Skeletal muscle satellite cell (primary cell): ENCODE results near the gene SPTLC2.

Experiments
- H3K27me3 ChIP-seq: 2 replicates; pipeline ENCODE4 v1.7.0; 2013; ENCODE audit warnings: low read length; ENCODE audit not compliant: control insufficient read depth, insufficient read depth
- H3K36me3 ChIP-seq: 2 replicates; pipeline ENCODE4 v1.7.0; 2013; ENCODE audit warnings: mild to moderate bottlenecking, control low read depth, low read length; ENCODE audit not compliant: insufficient read depth
- H3K4me1 ChIP-seq: 2 replicates; pipeline ENCODE4 v1.7.0; 2013; ENCODE audit warnings: low read length; ENCODE audit not compliant: control insufficient read depth, insufficient read depth
- H3K4me2 ChIP-seq: 2 replicates; pipeline ENCODE4 v1.7.0; 2013; ENCODE audit warnings: mild to moderate bottlenecking, low read length
- H3K4me3 ChIP-seq: 2 replicates; pipeline ENCODE4 v1.7.0; 2013; ENCODE audit warnings: low read length
- H3K9ac ChIP-seq: 2 replicates; pipeline ENCODE4 v1.7.0; 2013; ENCODE audit warnings: mild to moderate bottlenecking, low read depth, low read length, moderate library complexity
- H3K9me3 ChIP-seq: replicated peaks from 2 replicates; pipeline ENCODE4 v1.7.0; 2013; ENCODE audit warnings: mild to moderate bottlenecking, control low read depth, low read length

SPTLC2 gene

DNA sequence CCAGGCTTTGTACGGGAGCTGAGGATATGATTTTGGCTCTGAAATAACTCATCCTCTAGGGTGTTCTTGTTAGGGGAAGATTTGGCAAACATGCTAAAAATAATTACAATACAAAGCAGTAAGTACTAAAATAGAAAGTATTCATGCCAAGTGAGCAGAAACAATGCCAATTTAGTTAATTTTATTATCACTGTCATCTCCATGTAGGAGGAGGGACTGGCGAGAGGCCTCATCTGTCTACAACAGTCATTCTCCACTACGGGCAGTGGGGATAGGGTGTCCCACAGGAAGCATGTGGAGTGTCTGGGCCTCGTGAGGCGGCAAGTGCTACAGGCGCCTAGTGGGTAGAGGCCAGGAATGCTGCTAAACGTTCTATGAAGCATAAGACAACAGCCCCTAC lies 121.1 kb downstream of the SPTLC2 start:
- Histone ChIP-seq H3K4me2 (no peak overlapping the region), H3K4me1 (peaks cover 14% of the 10 kb centered on the region), H3K4me3 (no peak overlapping the region), H3K9me3 (no peaks in the 10 kb centered on the region), H3K36me3 (no peaks in the 10 kb centered on the region), H3K27me3 (peaks cover 26% of the 10 kb centered on the region), H3K9ac (no peak overlapping the region)

DNA sequence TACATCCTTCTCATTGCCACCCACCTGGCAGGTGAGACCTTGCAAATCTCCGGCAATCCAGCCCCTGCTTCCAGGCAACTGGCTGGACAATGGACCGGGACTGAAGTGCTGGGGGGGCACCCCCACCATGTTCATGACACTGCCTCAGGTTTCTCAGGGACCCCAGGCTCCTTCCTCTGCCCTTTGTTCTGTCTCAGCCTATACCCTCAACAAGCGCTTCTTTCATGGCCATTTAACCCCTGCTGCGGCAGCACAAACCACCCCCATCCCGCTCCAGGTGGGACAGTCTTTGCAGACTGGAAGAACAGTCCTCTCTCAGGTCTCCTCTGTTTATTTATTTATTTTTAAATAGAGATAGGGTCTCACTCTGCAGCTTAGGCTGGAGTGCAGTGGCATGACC lies 125.4 kb downstream of the SPTLC2 start:
- no peak overlapping the region for H3K4me2 ChIP-seq
- H3K4me3 ChIP-seq: no peak overlapping the region
- H3K4me1 ChIP-seq: no peaks in the 10 kb centered on the region
- H3K9me3 ChIP-seq: no peaks in the 10 kb centered on the region
- H3K27me3 ChIP-seq: no peaks in the 10 kb centered on the region
- H3K36me3 ChIP-seq: no peaks in the 10 kb centered on the region
- no peak overlapping the region for H3K9ac ChIP-seq

DNA sequence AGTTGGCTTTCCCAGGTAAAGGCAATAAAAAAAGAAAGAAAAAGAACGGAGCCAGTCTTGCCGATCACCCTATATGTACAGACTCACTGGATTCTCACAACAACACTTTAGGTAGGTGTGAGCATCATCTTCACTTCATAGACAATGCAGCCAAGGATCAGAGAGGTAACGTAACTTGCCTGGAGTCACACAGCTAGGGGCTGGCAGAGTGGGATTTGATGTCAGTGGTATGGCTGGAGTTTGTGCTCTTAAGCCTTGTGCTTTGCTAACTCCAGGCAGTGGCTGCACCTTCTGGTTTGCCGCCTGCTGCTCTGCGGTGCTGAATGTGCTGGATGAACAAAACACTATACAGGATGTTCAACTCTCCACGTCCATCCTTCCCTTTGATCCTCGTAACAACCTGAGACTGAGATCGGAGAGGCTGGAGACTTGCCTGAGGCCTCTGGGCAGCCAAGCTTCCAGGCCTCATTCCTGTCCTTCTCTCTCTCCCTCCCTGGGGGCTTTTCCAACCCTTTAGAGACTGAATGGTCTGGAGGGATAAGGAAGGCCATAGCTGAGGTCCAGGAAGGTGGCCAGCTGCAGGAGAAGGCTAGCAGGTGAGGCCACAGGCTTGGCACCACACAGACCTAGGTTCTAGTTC lies 126.0 kb downstream of the SPTLC2 start:
- no peak overlapping the region for H3K9ac ChIP-seq
- H3K36me3 ChIP-seq: no peaks in the 10 kb centered on the region
- no peak overlapping the region for H3K4me2 ChIP-seq
- no peak overlapping the region for H3K4me3 ChIP-seq
- H3K9me3 ChIP-seq: no peaks in the 10 kb centered on the region
- H3K4me1 ChIP-seq: no peaks in the 10 kb centered on the region
- H3K27me3 ChIP-seq: no peaks in the 10 kb centered on the region

DNA sequence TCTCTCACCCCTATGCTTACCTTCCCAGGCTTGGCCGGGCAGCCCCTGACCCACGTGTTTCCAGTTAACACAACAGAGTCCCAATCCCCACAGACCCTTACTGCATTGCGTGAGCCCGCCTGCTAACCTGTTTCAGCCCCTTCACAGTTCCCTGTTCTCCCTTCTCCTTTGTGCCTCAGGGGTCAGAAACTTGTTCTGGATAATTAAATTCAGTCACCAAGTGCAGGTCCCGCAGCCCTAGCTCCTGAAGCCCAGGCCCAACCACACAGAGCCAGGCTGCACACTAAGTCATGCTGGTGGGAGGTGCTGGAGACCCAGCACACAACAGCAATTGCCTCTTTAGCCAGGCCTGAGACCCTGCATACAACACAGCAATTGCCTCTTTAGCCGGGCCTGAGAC lies 127.4 kb downstream of the SPTLC2 start:
- Histone ChIP-seq H3K36me3 (no peaks in the 10 kb centered on the region), H3K9ac (no peak overlapping the region), H3K9me3 (no peaks in the 10 kb centered on the region), H3K4me3 (no peak overlapping the region), H3K4me1 (no peaks in the 10 kb centered on the region), H3K27me3 (no peaks in the 10 kb centered on the region), H3K4me2 (no peak overlapping the region)

DNA sequence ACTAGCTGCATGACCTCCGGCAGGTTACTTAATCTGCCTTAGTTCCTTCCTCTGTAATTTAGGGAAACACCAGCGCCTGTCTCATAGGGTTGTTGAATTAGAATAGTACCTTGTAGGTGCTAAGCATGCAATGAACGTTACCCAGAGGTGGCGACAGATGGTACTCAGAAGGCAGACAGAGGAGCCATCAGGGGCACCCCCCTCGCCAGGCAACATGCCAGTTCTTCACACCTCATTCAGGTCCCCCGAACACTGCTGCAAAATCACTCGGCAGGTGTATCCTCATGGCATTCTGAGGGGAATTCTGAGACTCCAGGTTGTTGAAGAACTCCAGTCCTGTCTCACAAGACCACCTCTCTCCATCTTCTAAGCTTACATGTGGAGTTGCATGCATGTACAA lies 127.9 kb downstream of the SPTLC2 start:
- H3K4me3 ChIP-seq: no peak overlapping the region
- no peaks in the 10 kb centered on the region for H3K27me3 ChIP-seq

DNA sequence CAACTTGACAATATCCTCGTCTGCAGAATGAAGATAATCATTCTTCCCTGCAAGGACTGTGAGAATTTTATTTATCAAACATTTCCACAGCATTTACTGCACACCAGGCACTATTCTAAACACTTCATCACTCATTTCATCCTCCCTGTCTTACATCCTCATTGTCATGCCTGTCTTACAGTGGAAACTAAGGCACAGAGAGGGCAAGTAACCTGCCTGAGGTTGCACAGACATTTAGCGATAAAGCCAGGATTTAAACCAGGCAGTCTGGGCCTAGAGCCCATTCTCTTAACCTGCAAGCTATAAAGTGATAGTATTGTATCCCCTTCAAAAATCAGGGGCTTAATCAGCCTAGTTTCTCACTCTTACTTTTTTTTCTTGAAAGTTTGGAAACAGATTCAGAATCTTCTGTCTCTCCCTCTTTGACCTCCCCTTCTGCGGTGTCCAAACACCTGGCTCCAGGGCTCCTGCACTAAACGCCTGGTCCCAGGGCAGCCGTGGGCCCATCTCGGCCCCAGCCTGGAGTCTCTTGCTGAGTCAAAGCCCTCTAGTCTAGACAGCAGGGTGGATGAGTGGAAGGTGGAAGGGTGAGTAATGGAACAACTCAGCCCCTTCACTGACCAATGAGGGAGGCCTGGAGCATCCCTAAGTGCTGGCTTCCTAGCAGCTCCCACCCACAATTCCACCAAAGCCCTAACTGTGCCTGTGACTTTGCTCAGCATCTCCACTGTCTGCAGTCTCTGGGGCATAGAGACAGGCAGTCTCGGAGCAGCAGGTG lies 130.3 kb downstream of the SPTLC2 start:
- Histone ChIP-seq H3K4me2 (no peak overlapping the region), H3K27me3 (no peaks in the 10 kb centered on the region), H3K4me3 (no peak overlapping the region), H3K36me3 (no peaks in the 10 kb centered on the region), H3K9me3 (no peaks in the 10 kb centered on the region), H3K4me1 (no peaks in the 10 kb centered on the region), H3K9ac (no peak overlapping the region)

More for the DNA sequence above, 127.9 kb downstream of the SPTLC2 start:
- H3K4me2 ChIP-seq: no peak overlapping the region
- no peaks in the 10 kb centered on the region for H3K36me3 ChIP-seq
- H3K9ac ChIP-seq: no peak overlapping the region
- H3K9me3 ChIP-seq: no peaks in the 10 kb centered on the region
- no peaks in the 10 kb centered on the region for H3K4me1 ChIP-seq

DNA sequence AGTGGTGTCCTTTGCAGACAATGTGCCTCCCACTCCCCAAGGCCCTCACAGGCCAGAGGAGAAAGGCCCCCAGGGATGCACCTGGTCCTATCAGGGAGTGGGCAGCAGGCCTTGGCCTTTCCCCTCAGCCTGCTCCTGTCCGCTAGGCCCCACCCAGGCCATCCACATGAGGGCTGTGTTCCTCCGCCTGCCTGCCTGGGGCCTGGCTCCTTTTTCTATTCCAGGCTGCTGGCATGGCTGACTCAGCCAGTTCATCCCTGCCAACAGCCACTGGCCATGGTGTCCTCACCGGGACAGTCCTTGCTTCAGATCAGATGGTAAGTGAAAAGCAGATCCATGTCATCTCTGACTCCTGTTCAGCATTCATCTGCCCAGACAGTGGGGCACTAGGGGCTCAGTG lies 131.2 kb downstream of the SPTLC2 start:
- no peaks in the 10 kb centered on the region for H3K36me3 ChIP-seq
- no peaks in the 10 kb centered on the region for H3K4me1 ChIP-seq
- H3K9ac ChIP-seq: no peak overlapping the region
- H3K27me3 ChIP-seq: no peaks in the 10 kb centered on the region
- no peak overlapping the region for H3K4me3 ChIP-seq
- H3K4me2 ChIP-seq: no peak overlapping the region
- H3K9me3 ChIP-seq: no peaks in the 10 kb centered on the region

DNA sequence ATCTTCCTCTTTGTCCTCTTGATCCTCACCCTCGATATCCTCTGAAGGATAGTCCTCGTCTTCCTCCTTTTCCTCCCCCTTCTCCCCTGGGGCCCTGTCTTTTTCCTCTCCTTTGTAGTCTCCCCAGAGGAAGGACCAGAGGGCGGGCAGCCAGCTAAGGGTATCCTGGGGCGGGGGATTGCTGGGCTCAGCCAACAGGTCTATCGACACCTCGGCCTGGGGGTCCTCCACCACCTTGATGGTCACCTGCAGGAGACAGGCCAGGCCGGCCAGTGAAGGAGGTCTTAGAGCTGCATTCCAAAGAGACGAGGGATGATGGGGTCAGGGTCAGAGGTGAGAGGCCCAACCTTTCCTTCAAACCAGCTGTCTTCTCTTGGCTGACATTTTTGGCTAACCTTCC lies 134.0 kb downstream of the SPTLC2 start:
- H3K36me3 ChIP-seq: no peaks in the 10 kb centered on the region
- H3K27me3 ChIP-seq: peaks cover 11% of the 10 kb centered on the region
- no peak overlapping the region for H3K9ac ChIP-seq
- no peaks in the 10 kb centered on the region for H3K4me1 ChIP-seq
- no peak overlapping the region for H3K4me3 ChIP-seq
- no peaks in the 10 kb centered on the region for H3K9me3 ChIP-seq
- no peak overlapping the region for H3K4me2 ChIP-seq

DNA sequence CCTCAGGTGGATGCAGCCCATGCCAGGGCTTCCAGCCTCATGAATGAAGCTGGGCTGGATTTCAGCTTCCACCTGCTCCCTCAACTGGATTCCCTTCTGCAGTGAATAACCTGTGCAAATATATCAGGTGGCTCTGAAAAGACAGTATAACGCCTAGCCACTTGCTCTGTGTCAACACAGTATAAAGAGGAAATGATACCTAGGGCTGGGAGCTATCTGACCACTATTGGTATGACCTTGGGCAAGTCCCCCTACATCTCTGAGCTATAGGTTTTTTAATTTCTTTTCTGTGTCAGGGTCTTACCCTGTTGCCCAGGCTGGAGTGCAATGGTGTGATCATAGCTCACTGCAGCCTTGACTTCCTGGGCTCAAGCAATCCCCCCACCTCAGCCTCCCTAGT lies 137.6 kb downstream of the SPTLC2 start:
- no peak overlapping the region for H3K4me3 ChIP-seq
- H3K9ac ChIP-seq: no peak overlapping the region
- H3K27me3 ChIP-seq: peaks cover 37% of the 10 kb centered on the region

DNA sequence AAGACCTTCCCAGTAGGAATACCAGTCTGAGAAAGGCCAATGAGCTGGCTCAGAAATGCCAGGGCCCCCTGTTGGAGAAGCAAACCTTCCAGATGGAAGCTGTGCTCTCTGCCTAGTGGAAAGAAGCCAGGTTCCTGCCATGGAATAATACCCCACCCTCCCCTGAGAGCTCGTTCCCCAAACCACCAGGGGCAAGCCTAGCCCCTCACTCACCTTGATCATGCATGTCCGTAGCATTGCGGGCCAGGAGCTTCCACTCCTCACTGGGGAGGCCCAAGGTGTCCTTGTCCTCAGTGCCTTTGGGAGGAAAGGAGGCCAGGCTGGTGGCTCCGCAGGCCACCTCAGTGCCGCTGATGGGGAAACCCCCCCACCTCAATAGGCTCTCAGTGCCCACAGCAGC lies 138.4 kb downstream of the SPTLC2 start:
- Histone ChIP-seq H3K4me2 (no peak overlapping the region), H3K36me3 (no peaks in the 10 kb centered on the region), H3K4me1 (no peaks in the 10 kb centered on the region), H3K27me3 (peaks cover 37% of the 10 kb centered on the region), H3K4me3 (no peak overlapping the region), H3K9me3 (no peaks in the 10 kb centered on the region), H3K9ac (no peak overlapping the region)

More for the DNA sequence above, 137.6 kb downstream of the SPTLC2 start:
- Histone ChIP-seq H3K9me3 (no peaks in the 10 kb centered on the region), H3K36me3 (no peaks in the 10 kb centered on the region), H3K4me1 (no peaks in the 10 kb centered on the region), H3K4me2 (no peak overlapping the region)

DNA sequence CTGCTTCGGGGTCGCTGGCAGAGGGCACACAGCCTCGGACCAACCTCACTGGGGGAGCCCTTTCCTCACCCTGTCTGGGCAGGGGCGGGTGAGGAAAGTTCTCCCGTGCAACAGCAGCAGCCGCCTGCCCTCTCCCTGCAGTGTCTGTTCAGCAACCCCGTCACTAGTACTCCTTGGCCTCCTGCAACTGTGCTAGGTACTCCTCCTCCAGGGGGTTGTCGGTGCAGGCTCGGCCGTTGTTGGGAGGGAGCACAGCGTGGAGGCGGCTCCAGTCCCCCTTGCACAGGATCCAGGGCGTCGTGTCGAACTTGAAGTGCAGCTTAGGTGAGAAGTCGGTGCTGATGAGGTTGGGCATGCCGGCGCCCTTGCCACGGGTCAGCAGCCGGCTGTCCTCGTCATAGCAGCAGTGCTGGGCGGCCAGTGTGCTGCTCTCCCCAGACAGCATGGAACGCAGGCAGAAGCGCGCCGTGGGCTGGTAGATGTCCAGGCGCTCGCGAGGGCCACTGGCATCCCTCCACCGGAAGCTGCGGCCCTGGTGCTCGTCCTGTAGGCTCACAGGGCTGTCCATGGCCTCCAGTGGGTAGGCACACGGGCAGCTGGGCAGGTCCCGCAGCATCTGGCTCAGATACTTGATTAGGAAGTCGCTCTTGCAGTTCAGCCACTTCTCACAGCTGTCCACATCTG lies 140.9 kb downstream of the SPTLC2 start:
- Histone ChIP-seq H3K9me3 (no peaks in the 10 kb centered on the region), H3K9ac (no peak overlapping the region), H3K4me2 (no peak overlapping the region), H3K36me3 (no peaks in the 10 kb centered on the region), H3K4me3 (no peak overlapping the region), H3K4me1 (no peaks in the 10 kb centered on the region), H3K27me3 (peaks cover 49% of the 10 kb centered on the region)
